GM12801 (cell line): ENCODE data around the gene MXD4.

ENCODE experiments used
- CTCF ChIP-seq: IDR thresholded peaks from one replicate; pipeline ENCODE4 v1.5.1; 2011; ENCODE audit warnings: control low read depth; ENCODE audit not compliant: insufficient read length; ENCODE audit errors: extremely low read depth

MXD4 gene

GRCh38 chr4:2284934-2285612 is 23.2 kb upstream of the MXD4 start:
- no peak for TF ChIP-seq CTCF

- no peak for TF ChIP-seq CTCF
Measured at GRCh38 chr4:2284161-2284933, 22.4 kb upstream of the MXD4 start.

- TF ChIP-seq CTCF = no peak
Measured at GRCh38 chr4:2283199-2283711, 21.3 kb upstream of the MXD4 start.

- TF ChIP-seq CTCF = no peak
Measured at GRCh38 chr4:2281575-2282343, 19.9 kb upstream of the MXD4 start.

- TF ChIP-seq CTCF = no peak
Measured at GRCh38 chr4:2280531-2281300, 18.8 kb upstream of the MXD4 start.

- no peak for TF ChIP-seq CTCF
Measured at GRCh38 chr4:2277956-2278355, 16.0 kb upstream of the MXD4 start.
